GM12865 (cell line): ENCODE results near the gene CBR1.

ENCODE experiments used
- DNase-seq: peaks from one replicate; pipeline ENCODE4 v3.0.0; 2010; ENCODE audit warnings: low read depth
- H3K4me3 ChIP-seq: 2 replicates; pipeline ENCODE4 v1.5.1; 2011; ENCODE audit warnings: mild to moderate bottlenecking, low read depth, low read length, control low read depth
- CTCF ChIP-seq: IDR thresholded peaks from 2 replicates; pipeline ENCODE4 v1.5.1; 2011; ENCODE audit warnings: low read length, control low read depth, low read depth, inconsistent platforms; ENCODE audit not compliant: insufficient read depth; ENCODE audit errors: missing control alignments

Gene CBR1

GRCh38 chr21:36079010-36079649 is 9.3 kb downstream of the CBR1 start:
- peak; percentile 46 for DNase-seq
- no peak overlapping the region for H3K4me3 ChIP-seq

GRCh38 chr21:36079671-36080070 is 9.8 kb downstream of the CBR1 start:
- DNase-seq = no peak
- no peak overlapping the region for H3K4me3 ChIP-seq
- TF ChIP-seq CTCF = no peak

More at GRCh38 chr21:36079010-36079649, 9.3 kb downstream of the CBR1 start:
- no peak for TF ChIP-seq CTCF

GRCh38 chr21:36080386-36080785 is 10.6 kb downstream of the CBR1 start:
- no peak overlapping the region for H3K4me3 ChIP-seq
- DNase-seq = no peak
- no peak for TF ChIP-seq CTCF

- no peak for TF ChIP-seq CTCF
- no peak for DNase-seq
- no peak overlapping the region for H3K4me3 ChIP-seq
Observed at GRCh38 chr21:36082237-36082664, 12.4 kb downstream of the CBR1 start.

- peak; percentile 13 for TF ChIP-seq CTCF
- no peak for DNase-seq
- no peak overlapping the region for H3K4me3 ChIP-seq
Observed at GRCh38 chr21:36087362-36088138, 17.7 kb downstream of the CBR1 start.

- H3K4me3 ChIP-seq = no peak overlapping the region
- no peak for DNase-seq
- no peak for TF ChIP-seq CTCF
Observed at GRCh38 chr21:36089946-36090345, 20.1 kb downstream of the CBR1 start.
